Activated CD8-positive, alpha-beta memory T cell treated with anti-CD3 and anti-CD28 coated beads for 4 hours (primary cell): ENCODE results near the gene ARMC8.

Experiments used
- DNase-seq, 2 donors: peaks; one replicate each; pipeline ENCODE4 v3.0.0-alpha.2; 2020; ENCODE audit warnings: low read depth in 2 of 2

The ARMC8 gene

DNA sequence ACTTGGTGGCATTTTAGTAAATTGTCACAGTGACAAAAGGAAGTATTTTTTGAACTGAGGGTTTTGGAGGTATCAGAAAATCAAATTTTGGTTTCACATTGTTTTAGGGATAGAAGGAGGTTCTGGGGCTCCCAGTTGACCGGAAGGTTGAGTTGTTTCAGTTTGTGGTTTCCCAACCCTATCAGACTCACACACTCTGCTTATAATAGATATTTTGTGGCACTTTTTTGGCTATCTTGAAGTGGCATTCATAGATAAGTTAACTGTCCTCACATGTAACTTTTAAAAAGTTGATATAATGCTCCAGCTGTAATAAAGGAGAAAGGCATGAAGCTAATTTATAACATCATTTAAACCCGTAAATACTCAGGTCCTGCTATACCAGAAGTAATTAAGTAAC, 12.8 kb downstream of the ARMC8 start:
- no peak for DNase-seq

DNA sequence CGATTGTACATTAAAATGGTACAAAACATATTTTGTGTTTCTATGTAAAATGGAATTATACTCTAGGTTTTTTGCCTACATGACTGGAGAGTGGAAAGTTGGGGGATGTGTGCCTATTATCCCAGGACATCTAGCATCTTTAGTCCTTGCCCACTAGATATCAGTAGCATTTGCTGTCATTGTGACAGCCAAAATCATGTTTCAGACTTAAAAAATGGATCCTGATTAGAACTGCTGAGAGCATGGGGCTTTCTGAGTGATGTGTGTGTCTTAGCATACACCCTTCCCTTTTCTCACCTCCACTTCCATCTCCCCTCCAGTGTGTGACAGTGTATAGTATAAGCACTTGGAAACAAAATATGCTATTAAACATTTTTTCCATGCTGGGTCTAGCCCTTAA, 13.3 kb downstream of the ARMC8 start:
- no peak for DNase-seq

DNA sequence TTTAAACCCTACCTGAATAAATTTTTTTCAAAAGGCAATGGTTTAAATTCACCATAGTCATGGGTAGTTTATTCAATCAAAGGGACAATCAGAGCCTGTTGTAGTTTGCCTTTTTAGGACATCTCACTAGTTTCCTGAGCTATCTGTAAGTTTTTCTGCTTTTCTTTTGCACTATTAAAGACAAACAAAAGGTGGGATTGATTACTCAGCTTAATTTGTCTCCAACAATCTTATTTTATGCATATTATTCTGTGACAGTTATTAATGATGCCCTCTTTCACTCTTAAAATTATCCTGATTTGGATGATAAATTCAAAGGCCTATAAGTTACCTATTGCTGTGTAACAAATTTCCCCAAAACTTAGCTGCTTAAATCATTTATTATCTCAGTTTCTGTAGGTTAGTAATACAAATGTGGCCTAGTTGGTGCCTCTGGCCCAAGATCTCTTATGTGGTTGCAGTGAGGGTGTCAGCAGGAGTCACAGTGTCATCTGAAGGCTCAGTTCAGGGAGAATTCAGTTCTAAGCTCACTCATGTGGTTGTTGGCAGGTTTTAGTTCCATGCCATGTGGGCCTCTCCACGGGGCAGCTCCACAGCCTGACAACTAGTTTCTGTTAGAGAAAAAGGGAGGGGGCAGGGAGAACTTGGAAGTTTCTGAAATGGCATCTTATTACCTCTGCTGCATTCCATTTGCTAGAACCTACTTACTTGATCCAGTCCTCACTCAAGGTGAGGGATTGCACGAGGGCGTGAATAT, 16.0 kb downstream of the ARMC8 start:
- DNase-seq, result no peak

DNA sequence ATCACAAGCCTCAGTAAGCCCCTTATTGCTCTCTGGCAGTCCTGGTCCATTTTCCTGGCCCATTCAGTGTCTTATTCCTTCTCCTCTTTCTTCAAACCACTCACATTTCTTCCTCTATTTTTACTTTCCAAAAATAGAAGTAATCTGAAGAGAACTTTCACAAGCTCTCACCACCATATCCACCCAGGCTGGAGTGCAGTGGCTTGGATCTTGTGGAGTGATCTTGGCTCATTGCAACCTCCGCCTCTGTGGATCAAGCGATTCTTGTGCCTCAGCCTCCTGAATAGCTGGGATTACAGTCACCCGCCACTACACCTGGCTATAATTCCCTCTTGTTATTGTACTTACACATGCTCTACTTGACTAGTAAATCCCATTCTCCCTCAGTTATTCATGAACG, 16.8 kb downstream of the ARMC8 start:
- no peak for DNase-seq

DNA sequence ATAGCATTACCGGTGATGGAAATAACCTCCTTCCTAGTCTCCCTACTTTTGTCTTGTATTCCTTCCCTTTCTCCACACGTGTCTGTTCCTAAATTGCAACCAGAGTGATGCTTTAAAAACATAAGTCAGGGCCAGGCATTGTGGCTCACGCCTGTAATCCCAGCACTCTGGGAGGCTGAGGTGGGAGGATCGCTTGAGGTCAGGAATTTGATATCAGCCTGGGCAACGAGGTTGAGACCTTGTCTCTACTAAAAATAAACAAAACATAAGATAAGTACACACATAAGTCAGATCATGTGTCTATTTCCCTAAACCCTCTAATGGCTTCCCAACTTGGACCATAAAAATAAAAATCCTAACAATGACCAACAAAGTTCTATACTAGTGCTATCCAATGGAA, 18.4 kb downstream of the ARMC8 start:
- DNase-seq, result no peak

DNA sequence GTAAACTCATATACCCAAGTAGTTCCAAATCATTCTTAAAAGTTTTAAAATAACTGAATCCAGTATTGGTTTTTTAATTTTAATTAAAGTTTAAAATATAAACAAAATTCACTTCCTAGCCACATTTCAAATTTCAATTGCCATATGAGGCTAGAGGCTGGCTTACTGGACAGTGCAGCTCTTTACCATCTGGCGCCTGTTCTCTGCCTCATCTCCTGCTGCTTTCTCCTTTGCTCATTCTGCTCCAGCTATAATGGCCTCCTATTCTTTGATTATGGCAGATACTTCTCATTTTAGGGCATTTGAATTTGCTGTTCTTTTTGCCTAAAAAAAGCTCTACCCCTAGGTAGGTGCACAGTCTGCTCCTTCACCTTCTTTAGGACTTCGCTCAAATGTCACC, 19.1 kb downstream of the ARMC8 start:
- no peak for DNase-seq

DNA sequence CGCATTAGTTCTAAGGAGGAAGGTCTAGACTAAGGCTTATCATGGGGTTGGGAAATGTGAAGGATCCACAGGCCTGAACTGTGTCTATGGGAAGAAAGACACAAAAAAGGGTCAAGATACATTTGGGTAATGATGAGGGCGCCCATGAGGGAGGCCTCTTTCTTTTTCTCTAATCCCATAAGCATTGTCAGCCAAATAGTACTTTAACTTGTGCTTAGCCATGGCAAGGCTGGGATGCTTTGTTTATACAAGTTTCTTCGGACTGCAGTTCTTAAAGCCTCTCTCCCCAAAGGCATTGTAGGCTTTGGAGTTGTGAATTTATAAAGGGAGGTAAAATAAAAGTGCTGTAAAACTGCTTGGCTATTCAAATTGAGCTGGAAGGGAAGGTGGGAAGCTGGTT, 23.4 kb downstream of the ARMC8 start:
- DNase-seq, result no peak

DNA sequence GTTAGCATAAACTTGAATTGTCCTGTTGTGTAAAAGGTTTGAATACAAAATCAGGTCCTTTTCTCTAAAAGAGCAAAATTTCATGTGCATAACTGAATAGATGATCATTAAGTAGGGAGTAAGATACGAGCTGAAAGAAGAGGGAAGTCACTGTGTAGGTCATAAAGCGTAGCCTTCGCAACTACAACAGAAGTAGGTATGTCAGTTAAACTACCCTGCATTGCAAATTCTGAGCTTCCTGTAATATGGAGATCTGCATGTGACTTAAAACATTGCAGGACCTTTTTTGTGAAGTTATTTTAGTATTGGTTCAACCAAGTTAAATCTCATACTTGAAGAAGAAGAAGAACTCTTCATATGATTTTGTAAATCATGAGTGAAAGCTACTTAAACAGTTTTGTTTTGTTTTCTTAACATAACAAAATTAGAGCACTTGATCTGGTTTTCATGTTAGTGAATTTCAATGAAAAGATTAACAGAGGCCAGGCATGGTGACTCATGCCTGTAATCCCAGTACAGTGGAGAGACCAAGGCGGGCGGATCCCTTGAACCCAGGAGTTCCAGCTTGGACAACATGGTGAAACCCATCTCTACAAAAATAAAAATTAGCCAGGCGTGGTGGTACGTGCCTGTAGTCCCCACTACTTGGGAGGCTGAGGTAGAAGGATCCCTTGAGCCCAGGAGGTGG, 26.4 kb downstream of the ARMC8 start:
- no peak for DNase-seq

DNA sequence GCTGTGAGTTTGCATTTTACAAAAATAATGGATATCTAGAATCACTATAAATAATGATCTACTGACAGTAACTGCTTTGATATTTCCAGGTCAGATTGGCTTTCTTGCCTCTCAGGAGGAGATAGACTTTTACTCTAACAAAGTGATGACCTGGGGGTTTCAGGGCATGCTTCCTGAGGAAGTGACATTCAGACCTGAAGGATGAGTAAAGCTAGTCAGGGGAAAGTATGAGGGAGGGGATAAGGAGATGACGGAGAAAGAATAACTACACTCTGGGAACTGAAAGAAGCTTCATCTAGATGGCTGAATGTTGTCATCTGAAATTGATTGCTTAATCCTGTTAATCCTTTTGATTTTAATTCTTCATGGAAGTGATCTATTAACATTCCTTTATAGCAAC, 32.2 kb downstream of the ARMC8 start:
- DNase-seq, result no peak

DNA sequence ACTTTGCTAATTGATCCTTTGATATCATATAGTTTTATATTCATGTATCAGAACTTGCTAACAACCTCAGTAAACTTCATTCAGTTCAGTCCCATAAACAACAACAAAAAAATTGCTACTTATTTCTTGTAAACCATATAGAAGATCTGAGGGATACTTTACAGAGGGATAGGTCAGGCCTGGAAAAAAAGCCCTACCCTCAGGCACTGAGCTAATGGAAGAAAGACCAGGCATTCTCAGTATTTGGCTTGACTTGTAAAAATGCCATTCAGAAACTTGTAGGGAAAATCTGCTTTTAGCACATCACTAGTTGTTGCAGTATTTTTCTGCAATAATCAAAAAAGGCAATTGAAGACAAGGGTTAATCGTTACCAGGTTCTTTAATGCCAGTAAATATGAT, 33.1 kb downstream of the ARMC8 start:
- DNase-seq, result no peak

DNA sequence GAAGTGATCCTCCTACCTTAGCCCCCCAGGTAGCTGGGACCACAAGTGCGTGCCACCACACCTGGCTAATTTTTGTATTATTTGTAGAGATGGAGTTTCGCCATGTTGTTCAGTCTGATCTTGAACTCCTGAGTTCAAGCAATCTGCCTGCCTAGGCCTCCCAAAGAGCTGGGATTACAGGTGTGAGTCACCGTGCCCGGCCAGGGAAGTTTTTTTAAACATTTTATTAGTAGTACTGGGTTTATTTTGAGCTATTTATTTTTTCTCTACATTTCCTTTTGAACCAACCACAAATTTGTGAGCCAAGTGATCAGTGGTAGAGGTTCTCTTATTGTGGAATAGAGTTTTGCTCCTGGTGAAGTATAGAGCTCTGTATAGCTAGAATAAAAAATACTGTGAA, 33.7 kb downstream of the ARMC8 start:
- DNase-seq, result no peak

DNA sequence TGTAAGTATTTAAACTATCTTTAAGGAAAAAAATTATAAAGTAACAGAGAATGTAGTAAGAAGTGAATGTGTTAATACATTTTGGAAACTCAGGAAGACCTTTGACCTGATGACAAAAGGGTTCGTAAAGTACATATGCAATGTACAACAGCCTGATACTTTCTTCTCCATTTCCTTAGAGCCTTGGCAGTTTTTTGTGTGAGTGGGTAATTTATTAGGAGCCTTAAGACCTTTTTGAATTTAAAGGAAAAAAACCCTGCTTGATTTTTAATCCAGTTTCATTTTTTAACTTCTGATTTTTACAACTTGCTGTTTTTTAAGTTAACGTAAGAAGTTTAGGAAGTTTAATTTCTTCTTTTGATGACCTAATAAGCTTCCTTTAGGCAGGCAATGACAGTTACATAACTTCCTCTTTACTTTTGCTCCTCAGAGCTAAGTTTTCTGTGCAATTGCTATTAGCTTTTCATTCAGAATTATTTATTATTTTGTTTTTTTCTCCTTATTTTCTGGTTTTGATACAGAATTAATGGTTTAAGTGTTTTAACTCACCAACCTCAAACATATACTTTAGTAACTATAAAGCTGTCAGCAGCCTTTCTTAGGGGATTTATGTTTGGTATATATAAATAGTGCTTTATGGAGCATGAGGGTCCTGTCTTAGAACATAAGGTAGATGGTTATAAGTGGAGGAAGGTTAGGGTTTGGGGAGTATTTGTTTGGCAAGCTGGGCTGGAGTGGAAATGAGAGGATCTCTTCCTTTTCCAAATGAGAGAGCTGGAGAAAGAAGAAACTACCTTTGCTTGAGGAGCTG, 35.2 kb downstream of the ARMC8 start:
- DNase-seq, result no peak

DNA sequence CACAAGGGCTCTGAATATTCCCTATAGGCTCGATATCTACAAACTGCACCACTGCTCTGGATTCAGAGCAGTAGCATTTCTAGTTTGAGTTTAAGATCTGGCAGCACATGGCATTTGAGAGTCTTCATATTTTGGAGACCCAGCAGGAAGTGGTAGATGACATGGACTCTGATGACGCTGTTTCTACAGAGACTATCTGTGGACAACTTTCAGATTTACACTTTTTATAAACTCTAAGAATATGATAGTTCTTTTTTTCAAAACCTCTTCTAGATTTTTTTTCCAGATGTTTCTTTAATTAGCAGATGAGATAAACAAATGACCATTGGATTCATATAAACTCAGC, 35.8 kb downstream of the ARMC8 start:
- DNase-seq, result no peak

DNA sequence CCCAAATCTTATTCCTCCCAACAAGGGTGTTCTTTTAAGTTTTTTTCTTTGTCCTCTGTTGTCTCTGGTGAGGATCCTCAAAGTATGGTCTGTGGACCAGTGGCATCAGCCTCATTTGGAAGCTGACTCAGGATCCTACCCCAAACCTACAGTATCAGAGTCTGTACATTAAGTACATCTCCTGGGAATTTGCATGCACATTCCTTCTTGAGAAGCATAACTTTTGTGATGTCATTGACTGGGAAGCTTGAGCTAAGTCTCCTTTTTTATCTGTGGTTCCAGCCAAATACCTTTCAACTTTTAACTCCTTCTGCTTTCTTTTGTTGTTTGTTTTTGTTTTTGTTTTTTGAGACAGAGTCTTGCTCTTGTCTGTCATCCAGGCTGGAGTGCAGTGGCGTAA, 40.5 kb downstream of the ARMC8 start:
- DNase-seq, result no peak

DNA sequence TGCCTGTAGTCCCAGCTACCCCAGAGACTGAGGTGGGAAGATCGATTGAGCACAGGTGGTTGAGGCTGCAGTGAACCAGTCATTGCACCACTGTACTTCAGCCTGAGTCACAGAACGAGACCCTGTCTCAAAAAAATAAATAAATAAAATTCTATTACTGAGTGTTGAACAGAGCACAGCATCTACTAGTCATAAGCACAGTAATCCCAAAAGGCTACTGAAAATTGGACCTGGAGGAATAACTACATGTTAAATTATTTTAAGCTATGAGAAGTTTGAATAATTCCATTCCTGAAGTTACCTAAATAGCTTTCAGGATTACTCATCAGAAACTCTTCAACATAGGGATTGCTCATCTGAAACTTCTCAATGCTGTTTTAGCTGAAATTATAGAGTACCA, 43.4 kb downstream of the ARMC8 start:
- no peak for DNase-seq

DNA sequence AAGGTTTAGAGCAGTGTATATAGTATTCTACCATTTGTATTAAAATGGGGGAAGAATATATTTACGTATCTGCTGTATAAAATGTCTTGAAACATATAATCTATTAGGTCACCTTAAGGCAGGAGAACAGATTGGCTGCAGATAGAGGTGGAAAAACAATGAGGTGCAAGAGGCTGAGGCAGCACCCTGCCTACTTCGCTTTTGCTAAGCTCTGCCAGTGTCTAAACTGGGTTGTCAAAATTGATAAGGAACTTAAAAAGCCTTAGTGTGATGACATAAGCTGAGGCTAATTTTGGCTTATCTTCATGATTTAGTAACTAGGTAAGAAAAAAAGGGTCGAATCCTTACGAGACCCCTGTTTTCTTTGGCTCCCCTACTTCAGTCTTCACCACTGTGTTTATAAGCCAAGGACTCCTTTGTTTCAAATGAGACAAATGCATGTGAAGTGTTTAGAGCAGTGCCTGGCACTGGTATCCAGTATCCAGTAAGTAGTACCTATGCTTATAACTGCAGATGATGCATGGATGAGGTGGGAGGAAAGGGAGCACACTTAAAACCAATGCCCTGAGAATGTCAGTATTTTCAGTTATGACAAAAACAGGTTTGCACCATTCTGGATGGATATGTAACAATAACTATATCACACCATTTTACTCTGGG, 45.7 kb downstream of the ARMC8 start:
- DNase-seq, result no peak

DNA sequence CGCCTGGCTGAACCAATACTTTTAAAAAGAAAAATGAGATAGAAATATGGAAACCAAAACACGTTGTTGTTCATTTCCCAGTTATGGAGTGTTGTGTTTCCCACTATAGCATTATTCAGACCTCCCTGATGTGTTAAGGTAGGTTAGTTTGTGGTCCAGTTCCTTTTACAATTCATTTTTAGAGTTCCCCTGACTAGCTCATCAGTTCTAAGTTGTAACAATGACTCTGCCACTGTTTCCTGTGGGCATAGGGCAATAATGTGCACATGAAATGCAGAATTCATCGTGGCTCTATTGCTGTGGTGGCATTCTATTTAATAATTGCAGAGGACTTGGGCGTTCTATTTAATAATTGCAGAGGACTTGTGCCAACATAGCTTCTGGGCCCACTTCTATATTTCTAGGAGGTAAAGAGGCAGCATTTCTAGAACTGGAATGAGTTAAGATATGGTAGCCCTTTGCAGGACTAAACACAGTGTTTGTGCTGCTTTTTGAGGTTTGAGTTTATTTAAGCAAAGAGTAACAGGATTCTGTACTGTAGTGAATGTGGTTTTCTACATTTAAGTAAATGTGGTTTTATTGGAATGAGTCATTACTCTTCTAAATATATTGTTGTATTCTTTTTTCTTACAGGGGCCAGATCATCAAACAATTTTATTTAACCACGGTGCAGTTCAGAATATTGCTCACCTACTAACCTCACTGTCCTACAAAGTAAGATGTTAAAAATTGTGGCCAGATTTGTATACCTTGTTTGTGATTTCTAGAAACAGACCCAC, 47.5 kb downstream of the ARMC8 start:
- no peak for DNase-seq

DNA sequence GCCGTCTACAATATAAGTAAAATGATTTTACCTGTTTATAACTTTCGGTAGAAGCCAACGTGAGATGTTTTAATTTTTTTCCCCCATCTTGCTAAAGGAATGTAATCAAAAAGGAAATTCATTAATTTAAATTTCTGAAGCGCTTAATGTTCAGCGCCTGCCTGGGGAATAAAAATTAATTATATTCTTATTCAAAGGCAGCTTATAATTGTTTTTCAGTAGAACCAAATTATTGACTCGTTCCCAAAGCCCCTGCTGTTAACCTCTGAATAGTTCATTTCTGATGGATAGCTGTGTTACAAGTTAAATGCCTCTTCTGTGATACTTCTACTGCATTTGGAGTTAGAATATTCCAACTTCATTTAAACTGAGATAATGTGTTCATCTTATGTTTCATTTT, 51.6 kb downstream of the ARMC8 start:
- DNase-seq, result no peak

DNA sequence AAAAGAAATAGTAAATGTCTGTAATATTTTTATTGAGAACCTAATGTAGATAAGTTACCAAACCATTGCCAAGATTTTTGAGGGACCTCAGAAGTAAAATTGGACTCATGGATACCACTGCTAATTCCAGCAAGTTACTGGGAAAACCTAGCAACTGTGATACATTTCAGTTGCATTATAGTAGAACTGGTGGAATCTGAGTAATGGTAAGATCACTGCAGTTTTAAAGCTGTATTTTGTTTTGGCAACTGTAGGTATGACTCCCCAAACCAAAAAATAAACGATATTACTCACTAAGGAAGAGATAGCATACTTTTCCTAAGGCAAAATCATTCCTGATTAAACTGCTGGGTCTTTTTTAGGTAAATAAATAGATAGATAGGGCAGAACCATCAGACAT, 54.0 kb downstream of the ARMC8 start:
- no peak for DNase-seq

DNA sequence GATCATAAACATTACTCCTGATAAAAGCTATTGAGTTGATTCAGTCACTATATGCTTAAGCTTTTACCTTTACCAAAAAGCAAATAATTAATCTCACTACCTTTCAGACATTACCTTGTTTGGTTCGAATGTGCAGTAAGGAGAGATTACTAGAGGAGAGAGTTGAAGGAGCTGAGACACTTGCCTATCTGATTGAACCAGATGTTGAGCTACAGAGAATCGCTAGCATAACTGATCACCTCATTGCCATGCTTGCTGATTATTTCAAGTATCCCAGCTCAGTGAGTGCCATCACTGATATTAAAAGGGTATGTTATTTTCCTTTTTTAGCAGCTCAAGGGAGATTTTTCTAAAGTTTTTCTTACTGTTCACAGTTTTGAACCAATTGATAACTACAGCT, 54.6 kb downstream of the ARMC8 start:
- DNase-seq, result no peak

DNA sequence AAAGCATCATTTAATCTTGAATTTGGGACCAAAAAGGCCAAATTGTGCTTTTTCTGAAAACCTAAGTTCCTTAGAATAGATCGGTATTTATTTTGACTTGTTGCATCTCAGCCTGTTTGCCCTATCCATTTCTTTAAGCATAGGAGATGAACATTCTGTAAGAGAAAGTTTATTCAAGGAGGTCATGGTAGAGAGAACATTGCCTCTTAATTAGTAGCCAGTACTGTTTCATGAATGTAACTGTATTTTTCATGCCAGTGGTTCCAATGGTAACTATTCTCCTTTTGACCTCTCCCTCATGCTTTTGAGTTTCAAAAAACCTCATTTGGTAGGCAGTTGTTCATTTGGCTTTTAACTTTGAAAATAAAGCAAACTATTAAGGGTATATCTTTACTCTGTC, 55.4 kb downstream of the ARMC8 start:
- DNase-seq, result no peak

DNA sequence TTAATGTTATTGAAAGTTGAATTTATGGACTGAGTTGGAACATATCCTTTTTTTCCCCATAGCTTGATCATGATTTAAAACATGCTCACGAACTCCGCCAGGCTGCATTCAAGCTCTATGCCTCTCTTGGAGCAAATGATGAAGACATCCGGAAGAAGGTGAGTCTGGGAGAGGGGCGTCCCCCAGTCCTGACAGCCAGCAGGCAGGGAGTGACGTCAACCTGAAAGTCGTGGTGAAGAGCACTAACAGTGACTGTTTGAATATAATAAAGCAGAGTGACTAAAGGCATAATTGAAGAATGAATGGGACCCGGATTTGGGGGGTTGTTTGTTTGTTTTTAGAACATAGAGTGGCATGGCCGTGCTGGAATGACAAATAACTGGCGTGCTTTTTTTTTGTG, 57.9 kb downstream of the ARMC8 start:
- DNase-seq, result no peak
